Mesodermal cell (in vitro differentiated cells): ENCODE results near the gene USF2.
A peak's percentile ranks its signal among the peaks of the same experiment; 100 is the strongest.
"Not testable (repeated sequence)": the region's sequence is repeated elsewhere in the genome, so short reads cannot be mapped to it uniquely, and the experiment has no call there.

Source experiments
- H3K27ac ChIP-seq: 2 replicates; pipeline ENCODE4 v1.7.0; 2013; ENCODE audit warnings: mild to moderate bottlenecking, low read depth, low read length, moderate library complexity; ENCODE audit not compliant: severe bottlenecking
- H3K36me3 ChIP-seq: 2 replicates; pipeline ENCODE4 v1.7.1; 2013; ENCODE audit warnings: mild to moderate bottlenecking, low read length, moderate library complexity; ENCODE audit not compliant: control insufficient read depth, insufficient read depth
- H3K4me1 ChIP-seq: one replicate; pipeline ENCODE4 v1.7.1; 2013; ENCODE audit warnings: mild to moderate bottlenecking, low read length; ENCODE audit not compliant: insufficient read depth, control insufficient read depth, poor library complexity, severe bottlenecking
- H3K4me3 ChIP-seq: 2 replicates; pipeline ENCODE4 v1.7.0; 2013; ENCODE audit warnings: low read length, control low read depth, mild to moderate bottlenecking; ENCODE audit not compliant: insufficient read depth, poor library complexity, severe bottlenecking; ENCODE audit errors: extremely low read depth
- H3K9me3 ChIP-seq: 2 replicates; pipeline ENCODE4 v1.7.1; 2013; ENCODE audit warnings: mild to moderate bottlenecking, low read length, moderate library complexity; ENCODE audit not compliant: control insufficient read depth
- WGBS, 2 experiments: methylation state at CpG; one replicate each; pipeline ENCODE4 v1.1.5; 2013; ENCODE audit warnings: missing lambda C conversion rate in 2 of 2; ENCODE audit not compliant: insufficient coverage in 2 of 2; 5-methylcytosine and 5-hydroxymethylcytosine counted together

Gene USF2

DNA sequence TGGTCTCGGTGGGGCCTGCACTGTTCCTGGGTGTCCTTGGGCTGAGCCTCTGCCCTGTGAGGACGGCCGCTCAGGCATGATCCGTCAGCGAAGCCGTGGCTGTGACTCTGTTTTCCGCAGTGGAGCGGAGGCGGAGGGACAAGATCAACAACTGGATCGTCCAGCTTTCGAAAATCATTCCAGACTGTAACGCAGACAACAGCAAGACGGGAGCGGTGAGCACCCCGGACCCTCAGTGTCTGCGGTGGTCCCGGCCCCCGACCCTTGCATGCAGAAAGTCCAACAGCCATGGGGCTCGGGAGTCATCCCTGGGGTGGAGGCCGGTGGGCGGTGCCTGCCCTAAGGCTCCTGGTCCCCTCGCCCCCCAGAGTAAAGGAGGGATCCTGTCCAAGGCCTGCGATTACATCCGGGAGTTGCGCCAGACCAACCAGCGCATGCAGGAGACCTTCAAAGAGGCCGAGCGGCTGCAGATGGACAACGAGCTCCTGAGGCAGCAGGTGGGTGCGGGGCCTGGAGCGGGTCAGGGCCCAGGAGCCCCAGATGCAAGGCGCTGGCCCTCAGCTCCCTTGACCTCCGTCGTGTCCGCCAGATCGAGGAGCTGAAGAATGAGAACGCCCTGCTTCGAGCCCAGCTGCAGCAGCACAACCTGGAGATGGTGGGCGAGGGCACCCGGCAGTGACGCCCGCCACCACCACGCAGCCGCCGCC lies 10.0 kb downstream of the USF2 start:
- Histone ChIP-seq H3K4me3 (no peak overlapping the region), H3K36me3 (peaks cover 48% of the 10 kb centered on the region), H3K27ac (no peak overlapping the region), H3K4me1 (no peaks in the 10 kb centered on the region), H3K9me3 (no peaks in the 10 kb centered on the region)
- WGBS, 2 experiments, result 92 to 95% methylated on average over 35 to 45 of the region's 45 CpGs

DNA sequence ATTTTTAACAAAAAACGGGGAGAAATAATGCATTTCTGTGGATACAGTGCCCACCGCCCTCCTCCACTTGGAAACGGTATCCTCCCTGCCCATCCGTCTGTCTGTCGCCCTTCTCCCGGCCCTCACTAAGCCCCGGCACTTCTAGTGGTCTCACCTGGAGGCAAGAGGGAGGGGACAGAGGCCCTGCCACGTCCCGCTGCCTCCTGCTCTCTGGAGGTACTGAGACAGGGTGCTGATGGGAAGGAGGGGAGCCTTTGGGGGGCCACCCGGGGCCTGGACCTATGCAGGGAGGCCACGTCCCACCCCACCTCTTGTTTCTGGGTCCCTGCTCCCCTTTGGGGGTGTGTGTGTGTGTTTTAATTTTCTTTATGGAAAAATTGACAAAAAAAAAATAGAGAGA lies 10.6 kb downstream of the USF2 start:
- no peak overlapping the region for H3K4me3 ChIP-seq
- H3K4me1 ChIP-seq, result no peaks in the 10 kb centered on the region
- H3K9me3 ChIP-seq, result no peaks in the 10 kb centered on the region
- WGBS, 2 experiments, result 84 to 100% methylated on average over 3 to 10 of the region's 11 CpGs
- H3K27ac ChIP-seq, result no peak overlapping the region
- peaks cover 41% of the 10 kb centered on the region for H3K36me3 ChIP-seq

DNA sequence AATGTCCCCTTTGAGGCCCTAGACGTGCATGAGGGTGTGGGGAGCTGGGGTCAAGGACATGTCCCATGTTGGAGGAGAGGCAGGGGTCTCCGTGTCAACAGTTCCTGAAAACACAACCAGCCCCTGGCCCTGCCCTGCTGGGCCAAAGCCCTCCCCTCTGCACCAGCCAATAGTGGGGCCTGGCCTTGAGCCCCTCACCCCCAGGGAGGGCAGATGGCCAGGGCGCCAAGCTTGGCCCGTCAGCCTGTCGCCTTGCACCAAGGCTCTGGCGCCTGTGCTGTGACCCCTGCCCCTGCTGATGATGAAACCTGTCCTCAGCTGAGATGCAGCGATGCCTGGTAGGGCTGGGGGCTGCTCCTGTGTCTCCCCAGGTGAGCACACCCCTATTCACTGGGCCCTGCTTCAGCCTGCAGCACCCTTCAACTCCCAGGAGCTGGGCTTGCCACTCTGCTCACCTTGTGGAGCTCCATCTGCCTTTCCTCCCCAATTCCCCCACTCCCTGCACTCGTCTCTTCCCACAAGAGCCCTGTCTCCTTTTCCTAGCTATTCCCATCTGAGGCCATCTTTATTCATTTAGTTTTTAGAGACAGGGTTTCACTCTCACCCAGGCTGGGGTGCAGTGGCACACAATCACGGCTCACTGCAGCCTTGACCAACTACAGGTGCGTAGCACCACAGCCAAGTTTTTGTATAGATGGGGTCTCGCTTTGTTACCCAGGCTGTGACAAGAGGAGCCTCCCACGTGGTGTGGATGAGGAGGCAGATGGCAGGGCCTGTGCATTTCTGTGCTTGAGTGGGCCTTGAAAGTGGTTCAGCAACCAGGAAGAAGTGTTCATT lies 11.4 kb downstream of the USF2 start:
- 84 to 86% methylated on average over 10 of the region's 12 CpGs for WGBS, 2 experiments
- H3K9me3 ChIP-seq, result no peaks in the 10 kb centered on the region
- no peaks in the 10 kb centered on the region for H3K4me1 ChIP-seq
- H3K27ac ChIP-seq, result peak overlapping the region; percentile 10
- no peak overlapping the region for H3K4me3 ChIP-seq
- H3K36me3 ChIP-seq, result peaks cover 34% of the 10 kb centered on the region

DNA sequence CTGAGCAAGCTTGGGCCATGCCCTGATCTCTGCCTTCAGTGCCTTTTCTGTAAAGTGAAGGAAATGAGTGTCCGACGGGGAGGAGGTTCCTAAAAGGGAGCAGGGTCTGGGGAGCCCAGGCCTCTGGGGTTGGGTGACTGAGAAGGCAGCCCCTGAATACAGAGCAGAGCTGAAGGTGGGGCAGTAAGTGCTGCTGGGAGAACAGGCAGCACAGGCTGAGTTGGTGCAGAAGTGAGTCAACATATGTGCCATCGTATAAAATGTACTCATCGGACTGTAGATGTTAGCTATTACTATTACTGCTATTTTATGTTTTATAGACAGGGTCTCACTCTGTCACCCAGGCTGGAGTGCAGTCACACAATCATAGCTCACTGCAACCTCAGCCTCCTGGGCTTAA lies 12.5 kb downstream of the USF2 start:
- Histone ChIP-seq H3K36me3 (peaks cover 24% of the 10 kb centered on the region), H3K9me3 (no peaks in the 10 kb centered on the region), H3K4me1 (no peaks in the 10 kb centered on the region), H3K27ac (no peak overlapping the region), H3K4me3 (no peak overlapping the region)
- 92% methylated on average over 3 of the region's 4 CpGs; no CpG with 5 or more reads in 1 of the 2 experiments for WGBS, 2 experiments

DNA sequence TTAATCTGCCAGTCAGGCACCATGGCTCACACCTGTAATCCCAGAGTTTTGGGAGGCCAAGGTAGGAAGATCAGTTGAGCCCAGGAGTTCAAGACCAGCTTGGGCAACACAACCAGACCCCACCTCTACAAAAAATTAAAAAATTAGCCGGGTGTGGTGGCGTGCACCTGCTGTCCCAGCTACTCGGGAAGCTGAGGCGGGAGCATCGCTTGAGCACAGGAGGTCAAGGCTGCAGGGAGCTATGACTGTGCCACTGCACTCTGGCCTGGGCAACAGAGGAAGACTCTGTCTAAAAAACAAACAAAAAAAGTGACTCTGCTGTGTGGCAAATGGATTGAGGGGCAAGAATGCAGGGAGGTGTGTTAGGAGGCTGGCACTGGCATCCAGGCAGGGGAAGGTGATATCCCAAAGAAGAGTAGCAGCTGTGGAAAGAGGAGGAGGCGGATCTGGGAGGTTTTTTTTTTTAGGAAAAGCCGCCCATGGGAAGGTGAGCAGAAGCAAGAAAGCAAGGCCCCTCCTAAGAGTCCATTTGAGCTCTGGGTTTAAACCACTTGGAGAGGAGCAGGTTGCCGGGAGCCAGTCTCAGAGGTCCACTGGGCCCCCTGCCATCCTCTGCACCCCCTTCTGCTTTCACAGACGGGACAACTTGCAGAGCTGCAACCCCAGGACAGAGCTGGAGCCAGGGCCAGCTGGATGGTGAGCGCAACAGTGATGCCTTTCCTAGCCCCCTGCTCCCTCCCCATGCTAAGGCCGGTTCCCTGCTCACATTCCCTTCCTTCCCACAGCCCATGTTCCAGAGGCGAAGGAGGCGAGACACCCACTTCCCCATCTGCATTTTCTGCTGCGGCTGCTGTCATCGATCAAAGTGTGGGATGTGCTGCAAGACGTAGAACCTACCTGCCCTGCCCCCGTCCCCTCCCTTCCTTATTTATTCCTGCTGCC lies 15.7 kb downstream of the USF2 start:
- 72 to 77% methylated on average over 14 to 15 of the region's 17 CpGs for WGBS, 2 experiments
- no peaks in the 10 kb centered on the region for H3K9me3 ChIP-seq

DNA sequence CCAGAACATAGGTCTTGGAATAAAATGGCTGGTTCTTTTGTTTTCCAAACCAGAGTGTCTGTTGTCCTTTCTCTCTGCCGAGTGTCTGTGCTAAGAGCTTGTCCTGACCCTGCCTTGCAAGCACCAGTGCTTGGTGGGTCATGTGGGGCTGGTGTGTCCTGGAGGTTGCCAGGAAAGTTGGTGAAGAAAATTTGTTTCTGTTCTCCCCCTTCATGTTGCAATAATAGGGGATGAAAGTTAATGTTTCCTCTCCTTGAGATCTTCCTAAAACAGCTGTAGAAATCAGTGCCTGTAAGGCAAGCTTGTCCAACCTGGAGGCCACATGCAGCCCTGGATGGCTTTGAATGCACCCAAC lies 16.3 kb downstream of the USF2 start:
- no CpG with 5 or more reads among the region's 1 CpG for WGBS, 2 experiments
- no peak overlapping the region for H3K4me3 ChIP-seq
- H3K9me3 ChIP-seq, result no peaks in the 10 kb centered on the region

More for the DNA sequence above, 15.7 kb downstream of the USF2 start:
- Histone ChIP-seq H3K4me3 (no peak overlapping the region), H3K36me3 (peaks cover under 1% of the 10 kb centered on the region), H3K27ac (no peak overlapping the region), H3K4me1 (no peaks in the 10 kb centered on the region)

DNA sequence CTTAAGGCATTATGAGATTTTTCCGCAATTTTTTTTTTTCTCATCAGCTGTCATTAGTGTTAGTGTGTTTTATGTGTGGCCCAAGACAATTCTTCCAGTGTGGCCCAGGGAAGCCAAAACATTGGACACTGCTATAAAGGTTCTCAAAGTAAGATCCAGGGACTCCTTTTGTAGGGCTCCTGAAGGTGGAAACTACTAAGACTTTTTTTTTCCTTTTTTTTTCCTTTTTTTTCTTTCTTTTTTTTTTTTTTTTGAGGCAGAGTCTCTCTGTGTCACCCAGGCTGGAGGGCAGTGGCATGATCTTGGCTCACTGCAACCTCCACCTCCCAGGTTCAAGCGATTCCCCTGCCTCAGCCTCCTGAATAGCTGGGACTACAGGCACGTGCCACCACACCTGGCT lies 16.7 kb downstream of the USF2 start:
- H3K27ac ChIP-seq, H3K4me3 ChIP-seq, H3K36me3 ChIP-seq, H3K9me3 ChIP-seq, H3K4me1 ChIP-seq: not testable (repeated sequence)
- 100% methylated on average over 1 of the region's 3 CpGs; no CpG with 5 or more reads in 1 of the 2 experiments for WGBS, 2 experiments

More for the DNA sequence above, 16.3 kb downstream of the USF2 start:
- no peak overlapping the region for H3K27ac ChIP-seq
- no peaks in the 10 kb centered on the region for H3K36me3 ChIP-seq
- no peaks in the 10 kb centered on the region for H3K4me1 ChIP-seq

DNA sequence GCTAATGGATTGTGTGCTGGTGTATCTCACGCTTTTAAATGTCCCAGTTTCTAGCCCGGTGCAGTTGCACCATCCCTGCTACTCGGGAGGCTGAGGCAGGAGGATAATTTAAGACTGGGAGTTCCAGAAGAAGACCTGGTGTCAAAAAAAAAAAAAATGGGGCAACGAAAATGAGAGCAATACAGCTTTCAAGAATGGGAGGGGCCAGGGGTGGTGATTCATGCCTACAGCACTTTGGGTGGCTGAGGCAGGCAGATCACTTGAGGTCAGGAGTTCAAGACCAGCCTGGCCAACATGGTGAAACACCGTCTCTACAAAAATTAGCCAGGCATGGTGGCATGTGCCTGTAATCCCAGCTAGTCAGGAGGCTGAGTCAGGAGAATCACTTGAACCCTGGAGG lies 17.3 kb downstream of the USF2 start:
- H3K9me3 ChIP-seq, H3K4me3 ChIP-seq, H3K27ac ChIP-seq, H3K36me3 ChIP-seq, H3K4me1 ChIP-seq: not testable (repeated sequence)
- 89 to 91% methylated on average over 3 to 5 of the region's 5 CpGs for WGBS, 2 experiments

DNA sequence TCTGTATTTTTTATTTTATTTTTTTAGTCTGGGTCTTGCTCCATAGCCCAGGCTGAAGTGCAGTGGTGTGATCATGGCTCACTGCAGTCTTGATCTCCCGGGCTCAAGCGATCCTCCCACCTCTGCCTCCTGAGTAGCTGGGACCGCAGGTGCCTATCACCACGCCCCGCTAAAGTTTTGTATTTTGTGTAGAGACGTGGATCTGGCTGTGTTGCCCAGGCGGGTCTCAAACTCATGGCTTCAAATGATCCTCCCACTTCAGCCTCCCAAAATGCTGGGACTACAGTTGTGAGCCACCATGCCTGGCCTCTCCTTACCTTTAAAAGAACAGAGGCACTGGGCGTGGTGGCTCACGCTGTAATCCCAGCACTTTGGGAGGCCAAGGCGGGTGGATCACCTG lies 19.0 kb downstream of the USF2 start:
- Histone ChIP-seq H3K9me3 (no peaks in the 10 kb centered on the region), H3K36me3 (no peaks in the 10 kb centered on the region), H3K4me1 (no peaks in the 10 kb centered on the region), H3K4me3 (no peak overlapping the region), H3K27ac (no peak overlapping the region)
- WGBS, 2 experiments, result 88 to 94% methylated on average over 3 to 4 of the region's 10 CpGs

DNA sequence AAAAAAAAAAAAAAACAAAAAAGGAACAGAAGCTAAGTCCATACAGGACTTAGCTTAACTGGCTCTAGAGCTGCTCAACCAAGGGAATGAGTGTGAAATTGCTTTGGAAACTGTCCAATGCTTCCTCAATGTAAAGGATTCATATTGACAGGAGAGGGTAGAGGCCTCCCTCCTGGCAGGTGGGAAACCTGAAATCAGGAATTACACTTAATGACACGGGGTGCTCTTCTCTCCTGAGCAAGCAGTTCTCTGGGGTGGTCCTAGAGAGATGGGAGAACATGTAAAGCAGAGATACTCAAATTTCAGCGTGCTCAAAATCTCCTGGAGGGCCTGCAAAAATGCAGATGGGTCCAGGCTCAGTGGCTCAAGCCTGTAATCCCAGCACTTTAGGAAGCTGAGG lies 19.6 kb downstream of the USF2 start:
- Histone ChIP-seq H3K4me1 (no peaks in the 10 kb centered on the region), H3K9me3 (no peaks in the 10 kb centered on the region), H3K36me3 (no peaks in the 10 kb centered on the region), H3K27ac (no peak overlapping the region), H3K4me3 (no peak overlapping the region)
- WGBS, 2 experiments, result 79 to 90% methylated on average over 2 of the region's 2 CpGs
